Measurements from ENCODE around the gene ADGRD1.

ADGRD1 gene

GRCh38 chr12:131024721-131025120 lies 71.0 kb downstream of the ADGRD1 start:
- DNase-seq (ENCODE audit: low spot score) = no peak

- no peak for DNase-seq (ENCODE audit: low spot score)
These were observed 71.5 kb downstream of the ADGRD1 start for GRCh38 chr12:131025234-131025633.

DNA sequence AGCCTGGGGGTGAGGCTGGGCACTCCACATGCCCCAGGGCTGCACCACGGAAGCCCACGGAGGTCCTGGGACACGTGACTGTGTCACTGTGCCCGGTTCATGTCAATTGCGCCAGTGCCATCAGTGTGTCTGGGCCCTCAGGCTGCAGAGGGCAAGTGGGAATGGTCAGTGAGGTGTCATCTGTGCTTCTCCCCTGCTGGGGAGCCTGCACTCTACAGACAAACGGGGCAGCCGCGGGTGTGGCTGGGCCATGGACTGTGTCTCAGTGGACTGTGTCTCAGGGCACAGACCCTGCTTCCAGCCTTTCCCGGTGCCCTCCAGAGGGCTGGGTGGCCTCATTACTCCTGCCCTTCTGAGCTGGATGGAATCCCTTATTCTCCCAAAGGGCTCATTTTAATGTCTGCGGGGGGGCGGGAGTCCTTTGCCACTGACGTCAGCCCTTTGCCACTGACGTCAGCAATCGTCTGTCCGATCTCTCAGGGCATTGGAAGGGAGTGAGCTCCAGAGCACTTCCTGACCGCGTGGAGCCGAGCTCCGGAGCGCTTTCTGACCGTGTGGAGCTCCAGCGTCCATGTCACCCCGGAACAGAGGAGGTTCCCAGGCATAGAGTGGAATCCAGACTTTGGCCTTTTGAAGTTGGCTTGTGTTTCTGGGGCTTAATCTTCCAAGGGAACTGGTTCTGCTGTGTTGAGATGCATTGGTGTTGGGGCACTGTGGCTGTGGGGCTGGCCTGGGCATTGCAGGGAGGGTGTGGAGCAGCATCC lies 72.4 kb downstream of the ADGRD1 start:
- no peak for DNase-seq (ENCODE audit: low spot score)

- no peak for DNase-seq (ENCODE audit: low spot score)
These were observed 73.0 kb downstream of the ADGRD1 start for GRCh38 chr12:131026754-131027153.

DNA sequence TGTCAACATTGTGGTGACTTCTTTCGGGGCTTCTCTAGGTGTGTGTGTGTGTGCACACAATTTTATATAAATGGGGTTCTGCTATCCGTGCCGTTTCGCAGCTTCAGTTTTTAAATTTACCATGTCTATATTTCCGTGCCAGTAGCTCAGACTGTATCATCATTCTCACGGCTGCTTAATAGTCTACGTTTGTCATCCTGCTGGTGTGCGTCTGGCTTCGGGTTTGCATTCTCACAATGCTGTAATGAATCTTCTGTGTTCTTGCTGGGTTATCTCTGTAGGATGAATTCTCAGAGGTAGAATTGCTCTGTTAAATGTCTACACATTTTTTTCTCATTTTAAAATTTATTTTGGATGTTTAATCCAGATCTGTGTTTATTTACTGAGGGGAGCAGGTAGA lies 73.6 kb downstream of the ADGRD1 start:
- DNase-seq (ENCODE audit: low spot score) = no peak

GRCh38 chr12:131027876-131028586 lies 74.3 kb downstream of the ADGRD1 start:
- no peak for DNase-seq (ENCODE audit: low spot score)

DNA sequence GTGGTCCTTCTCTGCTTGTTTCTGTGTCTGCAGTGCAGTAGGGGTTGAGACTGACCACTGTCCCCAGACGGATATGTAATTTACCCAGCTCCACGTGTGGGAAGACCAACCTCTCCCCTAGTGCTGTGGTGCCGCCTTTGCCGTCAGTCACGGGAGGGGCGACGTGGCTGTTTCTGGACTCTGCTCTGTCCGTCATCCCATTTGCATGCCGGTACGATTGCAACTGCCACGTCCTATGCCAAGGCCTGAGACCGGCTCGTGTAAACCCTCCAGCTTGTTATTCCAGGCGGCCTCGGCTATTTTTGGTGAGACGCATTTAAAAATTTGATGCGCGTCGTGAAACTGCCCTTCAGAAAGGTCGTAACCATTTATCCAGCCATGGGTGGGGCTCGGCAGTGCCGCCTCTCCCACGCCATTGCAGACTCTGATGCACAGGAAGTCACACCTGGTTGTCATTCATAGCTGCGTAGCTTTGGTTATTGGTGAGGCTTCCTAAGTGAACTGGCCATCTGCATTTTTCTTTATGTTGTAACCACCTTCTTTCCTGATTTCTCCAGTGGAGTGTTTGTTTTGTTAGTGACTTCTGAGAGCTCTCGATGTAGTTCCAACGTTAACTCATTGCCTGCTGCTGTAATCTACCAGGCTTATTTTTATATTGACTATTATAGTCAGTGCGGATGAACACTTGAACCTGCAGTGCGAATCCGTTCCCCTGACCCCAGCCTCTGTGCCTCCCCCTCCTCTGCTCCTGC lies 75.1 kb downstream of the ADGRD1 start:
- no peak for DNase-seq (ENCODE audit: low spot score)

DNA sequence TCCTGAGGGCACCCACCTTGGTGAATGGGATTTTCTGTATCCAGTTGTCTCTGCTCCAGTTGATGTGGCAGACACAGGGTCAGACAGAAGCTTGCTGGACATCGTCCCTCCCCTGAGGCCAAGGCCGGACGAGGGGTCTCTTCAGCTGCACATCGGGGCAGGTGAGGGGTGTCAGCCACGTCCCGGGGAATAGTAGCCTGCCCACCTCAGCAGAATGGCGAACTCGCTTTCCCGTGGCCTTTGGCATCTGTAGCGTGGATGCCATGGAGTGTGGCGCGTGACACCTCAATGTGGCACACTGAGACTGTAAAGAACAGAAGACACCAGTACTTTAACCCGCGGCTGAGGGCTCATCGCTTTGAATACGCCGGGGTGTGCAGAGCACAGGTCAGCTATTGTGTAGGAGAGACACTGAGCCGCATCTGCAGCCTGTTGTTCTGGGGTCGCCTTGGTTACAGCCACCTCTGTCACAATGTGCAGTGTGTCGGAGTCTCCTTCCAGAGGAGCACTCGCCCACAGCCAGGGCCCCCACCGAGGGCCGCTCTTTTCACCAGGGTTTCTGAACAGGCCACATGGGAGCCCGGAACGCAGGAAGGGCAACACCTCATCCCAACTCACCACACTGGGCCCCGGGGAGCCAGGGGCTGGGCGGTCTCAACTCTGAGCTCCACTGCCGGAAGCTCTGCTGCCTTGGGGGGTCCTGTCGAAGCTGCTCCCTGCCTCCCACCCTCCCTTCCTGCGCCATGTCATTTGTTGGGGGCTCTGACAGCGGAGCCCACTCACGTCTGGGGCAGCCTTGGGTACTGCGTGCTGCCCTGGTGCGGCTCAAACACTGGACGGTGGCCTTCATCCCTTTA lies 77.0 kb downstream of the ADGRD1 start:
- no peak for DNase-seq (ENCODE audit: low spot score)

- DNase-seq (ENCODE audit: low spot score) = no peak
These were observed 78.5 kb downstream of the ADGRD1 start for GRCh38 chr12:131032082-131032750.

DNA sequence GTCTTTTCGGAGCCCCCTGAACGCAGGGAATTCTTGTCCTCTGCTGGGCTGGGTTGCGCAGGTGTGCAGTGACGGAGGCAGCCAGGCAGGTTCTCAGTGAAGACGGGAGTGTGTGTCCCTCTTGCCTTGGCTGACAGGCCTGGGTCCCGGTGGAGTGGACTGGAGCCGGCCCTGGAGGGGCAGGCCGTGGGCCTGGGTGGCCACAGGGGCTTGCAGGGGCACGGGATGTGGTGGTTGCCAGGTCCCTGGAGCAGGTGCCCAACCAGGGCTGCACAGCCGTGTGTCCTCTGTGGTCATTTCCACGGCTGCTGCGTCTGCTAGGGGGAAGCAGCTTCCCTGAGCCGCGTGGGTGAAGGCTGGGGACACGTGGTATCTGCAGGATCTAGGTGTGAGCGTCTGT lies 79.8 kb downstream of the ADGRD1 start:
- no peak for DNase-seq (ENCODE audit: low spot score)

- no peak for DNase-seq (ENCODE audit: low spot score)
These were observed 80.3 kb downstream of the ADGRD1 start for GRCh38 chr12:131033886-131034482.

- DNase-seq (ENCODE audit: low spot score) = no peak
These were observed 81.0 kb downstream of the ADGRD1 start for GRCh38 chr12:131034631-131035244.

DNA sequence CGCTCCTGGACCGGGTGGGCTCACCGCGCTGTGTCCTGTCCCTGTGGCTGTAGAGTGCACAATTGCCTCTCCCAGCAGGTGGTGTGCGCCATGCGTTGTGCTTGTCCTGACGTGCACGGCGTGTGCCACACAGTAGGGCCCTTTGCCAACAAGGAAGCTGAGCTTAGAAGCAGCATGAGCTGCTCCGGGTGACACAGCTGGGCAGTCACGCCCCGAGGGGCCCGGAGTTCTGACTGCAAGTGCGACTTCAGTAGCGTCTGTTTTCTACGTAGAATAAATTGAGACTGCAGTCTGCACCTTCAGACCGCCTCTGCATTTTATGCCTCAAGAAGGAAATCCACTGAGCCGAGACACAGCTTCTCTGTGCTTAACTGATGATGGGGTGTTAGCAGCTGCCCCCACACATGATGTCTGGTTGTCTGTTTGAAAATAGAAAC lies 81.6 kb downstream of the ADGRD1 start:
- DNase-seq (ENCODE audit: low spot score) = no peak

DNA sequence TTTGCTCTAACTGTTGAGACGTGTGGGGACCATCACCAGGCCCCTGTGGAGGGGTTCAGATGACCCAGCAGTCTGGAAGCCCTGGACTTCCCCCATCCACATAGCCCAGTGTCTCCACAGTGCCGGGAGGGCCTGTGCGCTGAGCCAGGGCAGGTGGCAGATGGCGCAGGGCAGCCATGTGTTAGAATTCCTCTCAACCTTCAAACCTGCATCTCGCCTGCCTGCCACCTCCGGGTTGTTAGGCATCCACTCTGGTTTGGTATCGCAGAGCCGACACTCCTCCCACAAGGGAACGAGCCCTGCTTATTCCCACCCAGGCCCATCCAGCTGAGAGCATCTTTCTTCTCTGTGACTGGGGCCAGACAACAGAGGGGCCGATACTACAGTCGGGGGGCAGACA lies 84.5 kb downstream of the ADGRD1 start:
- DNase-seq (ENCODE audit: low spot score) = no peak

GRCh38 chr12:131038961-131039950 lies 85.5 kb downstream of the ADGRD1 start:
- DNase-seq (ENCODE audit: low spot score) = no peak

DNA sequence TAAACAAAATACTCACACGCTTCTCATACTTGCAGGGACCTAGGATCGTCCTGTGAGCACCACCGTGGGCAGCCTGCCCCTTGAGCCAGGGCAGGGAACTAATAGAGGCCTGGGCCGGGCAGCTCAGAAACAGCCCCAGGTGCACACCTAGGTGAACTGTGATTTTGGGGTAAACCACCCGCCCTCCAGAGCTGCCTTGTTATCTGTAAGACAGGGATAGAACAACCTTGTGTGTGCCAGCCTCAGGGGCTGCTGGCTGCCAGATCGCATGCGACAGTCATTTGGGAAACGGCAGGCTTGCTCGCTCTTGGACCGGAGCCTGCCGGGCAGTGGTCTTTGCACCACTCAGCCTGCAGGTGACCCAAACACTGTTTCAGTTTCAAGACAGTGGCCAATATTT lies 86.8 kb downstream of the ADGRD1 start:
- DNase-seq (ENCODE audit: low spot score) = no peak

- no peak for DNase-seq (ENCODE audit: low spot score)
These were observed 87.7 kb downstream of the ADGRD1 start for GRCh38 chr12:131041216-131041967.

Measured in iPS-NIHi11 (cell line).